Mesothelial cell of epicardium (in vitro differentiated cells): ENCODE data around the gene PISD. TPM values are rescaled to one million over a fixed set of nuclear protein-coding genes. Genes with fewer than 3 reads are reported as not detected.

ENCODE experiments used
- DNase-seq, 2 experiments: peaks; one replicate each; pipeline ENCODE4 v3.0.0; 2021; ENCODE audit warnings: low spot score in 2 of 2; ENCODE audit not compliant: unreplicated experiment in 2 of 2
- H3K27ac Mint-ChIP-seq: 2 replicates; pipeline ENCODE4 v1.8.0; 2021; ENCODE audit warnings: mixed read lengths
- H3K27me3 Mint-ChIP-seq: 2 replicates; pipeline ENCODE4 v1.8.0; 2021; ENCODE audit warnings: low read depth, mixed read lengths
- H3K36me3 Mint-ChIP-seq: 2 replicates; pipeline ENCODE4 v1.8.0; 2021; ENCODE audit warnings: mixed read lengths
- H3K4me1 Mint-ChIP-seq: 2 replicates; pipeline ENCODE4 v1.8.0; 2021; ENCODE audit warnings: mixed read lengths
- H3K4me3 Mint-ChIP-seq: 2 replicates; pipeline ENCODE4 v1.8.0; 2021; ENCODE audit warnings: mild to moderate bottlenecking, moderate library complexity, mixed read lengths
- H3K9me3 Mint-ChIP-seq: 2 replicates; pipeline ENCODE4 v1.8.0; 2021; ENCODE audit warnings: mixed read lengths
- total RNA-seq: library from RNA; stranded (reverse); gene quantifications from 3 replicates; pipeline ENCODE4 v1.2.1, GENCODE V29; 2021
- TF ChIP-seq, protein P1 (sequence below): fragments of 200-600 bp; sonication (generic); IDR thresholded peaks from one replicate; pipeline ENCODE4 v1.5.0; 2021; ENCODE audit warnings: antibody characterized with exemption; ENCODE audit not compliant: unreplicated experiment

PISD gene
- total RNA-seq, 1 donor from 2014 or later: 40.4 TPM

DNA sequence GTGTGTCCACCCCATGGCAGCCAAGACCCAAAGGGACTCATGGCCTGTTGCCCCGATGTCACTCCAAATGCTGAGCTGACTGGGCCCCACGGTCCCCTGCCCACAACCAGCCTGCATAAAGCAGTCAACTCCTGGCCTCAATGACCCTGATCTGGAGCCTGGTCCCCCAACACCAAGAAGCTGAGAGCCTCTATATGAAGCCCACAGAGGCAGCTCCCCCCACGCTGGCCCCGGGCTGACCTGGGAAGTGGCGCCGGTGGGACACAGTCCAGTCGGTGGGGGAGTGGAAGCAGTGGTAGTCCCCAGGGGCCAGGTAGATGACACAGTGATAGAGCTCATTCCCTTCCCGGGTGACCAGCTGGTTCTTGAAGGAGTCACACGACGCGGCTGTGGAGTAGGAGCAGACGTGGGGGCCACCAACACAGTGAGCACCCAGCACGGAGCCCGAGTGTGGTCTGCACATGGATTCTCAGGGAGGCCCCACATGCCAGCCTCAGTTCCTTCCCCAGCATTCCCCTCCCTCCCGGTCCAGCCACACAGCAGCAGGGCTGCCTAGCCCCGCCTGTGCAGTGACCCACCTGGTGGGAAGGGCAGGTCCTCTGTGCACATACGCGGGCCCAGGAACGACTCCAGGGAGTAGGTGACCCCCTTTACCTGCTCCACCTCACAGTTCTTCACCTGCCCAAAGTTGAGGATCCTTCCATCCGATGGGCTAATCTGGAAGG, 41.1 kb downstream of the PISD start:
- peaks cover 3% of the 10 kb centered on the region for H3K36me3 Mint-ChIP-seq
- no peaks in the 10 kb centered on the region for H3K9me3 Mint-ChIP-seq
- TF ChIP-seq, protein P1, sequence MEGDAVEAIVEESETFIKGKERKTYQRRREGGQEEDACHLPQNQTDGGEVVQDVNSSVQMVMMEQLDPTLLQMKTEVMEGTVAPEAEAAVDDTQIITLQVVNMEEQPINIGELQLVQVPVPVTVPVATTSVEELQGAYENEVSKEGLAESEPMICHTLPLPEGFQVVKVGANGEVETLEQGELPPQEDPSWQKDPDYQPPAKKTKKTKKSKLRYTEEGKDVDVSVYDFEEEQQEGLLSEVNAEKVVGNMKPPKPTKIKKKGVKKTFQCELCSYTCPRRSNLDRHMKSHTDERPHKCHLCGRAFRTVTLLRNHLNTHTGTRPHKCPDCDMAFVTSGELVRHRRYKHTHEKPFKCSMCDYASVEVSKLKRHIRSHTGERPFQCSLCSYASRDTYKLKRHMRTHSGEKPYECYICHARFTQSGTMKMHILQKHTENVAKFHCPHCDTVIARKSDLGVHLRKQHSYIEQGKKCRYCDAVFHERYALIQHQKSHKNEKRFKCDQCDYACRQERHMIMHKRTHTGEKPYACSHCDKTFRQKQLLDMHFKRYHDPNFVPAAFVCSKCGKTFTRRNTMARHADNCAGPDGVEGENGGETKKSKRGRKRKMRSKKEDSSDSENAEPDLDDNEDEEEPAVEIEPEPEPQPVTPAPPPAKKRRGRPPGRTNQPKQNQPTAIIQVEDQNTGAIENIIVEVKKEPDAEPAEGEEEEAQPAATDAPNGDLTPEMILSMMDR: no peak
- peaks cover 6% of the 10 kb centered on the region for H3K4me1 Mint-ChIP-seq
- DNase-seq: no peak
- no peaks in the 10 kb centered on the region for H3K27me3 Mint-ChIP-seq
- no peak overlapping the region for H3K27ac Mint-ChIP-seq
- no peak overlapping the region for H3K4me3 Mint-ChIP-seq

DNA sequence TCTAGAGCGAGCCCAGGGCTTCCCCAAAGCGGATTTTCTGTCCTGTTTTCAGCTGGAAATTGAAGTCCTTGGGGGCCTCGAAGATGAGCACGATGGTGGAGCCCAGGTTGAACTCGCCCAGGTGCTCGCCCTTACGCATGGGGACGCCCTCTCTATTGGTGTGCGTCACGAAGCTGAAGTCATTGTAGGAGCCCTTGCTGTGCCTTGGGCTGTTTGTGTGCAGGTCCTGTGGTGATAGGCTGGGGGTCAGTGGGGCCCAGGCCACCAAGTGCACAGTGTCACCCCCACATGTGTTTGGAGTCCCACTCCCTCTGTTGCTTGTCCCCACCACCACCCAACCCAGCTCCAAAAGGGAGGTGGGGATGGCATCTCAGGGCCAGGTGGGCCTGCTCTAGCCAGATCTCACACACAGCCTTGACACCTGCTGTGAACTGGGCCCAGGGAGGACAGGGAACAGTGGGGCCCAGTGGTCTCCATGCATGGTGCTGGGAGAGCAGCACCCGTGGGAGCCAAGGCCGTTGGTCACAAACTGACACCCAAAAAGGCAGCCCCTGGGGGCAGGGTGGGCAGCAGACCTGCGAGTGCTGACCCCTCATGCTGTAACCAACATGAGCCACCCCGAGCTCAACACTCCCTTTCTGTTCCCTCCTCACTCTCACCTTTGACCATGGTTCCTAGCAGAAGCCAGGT, 42.3 kb downstream of the PISD start:
- no peak for DNase-seq
- no peak overlapping the region for H3K27ac Mint-ChIP-seq

DNA sequence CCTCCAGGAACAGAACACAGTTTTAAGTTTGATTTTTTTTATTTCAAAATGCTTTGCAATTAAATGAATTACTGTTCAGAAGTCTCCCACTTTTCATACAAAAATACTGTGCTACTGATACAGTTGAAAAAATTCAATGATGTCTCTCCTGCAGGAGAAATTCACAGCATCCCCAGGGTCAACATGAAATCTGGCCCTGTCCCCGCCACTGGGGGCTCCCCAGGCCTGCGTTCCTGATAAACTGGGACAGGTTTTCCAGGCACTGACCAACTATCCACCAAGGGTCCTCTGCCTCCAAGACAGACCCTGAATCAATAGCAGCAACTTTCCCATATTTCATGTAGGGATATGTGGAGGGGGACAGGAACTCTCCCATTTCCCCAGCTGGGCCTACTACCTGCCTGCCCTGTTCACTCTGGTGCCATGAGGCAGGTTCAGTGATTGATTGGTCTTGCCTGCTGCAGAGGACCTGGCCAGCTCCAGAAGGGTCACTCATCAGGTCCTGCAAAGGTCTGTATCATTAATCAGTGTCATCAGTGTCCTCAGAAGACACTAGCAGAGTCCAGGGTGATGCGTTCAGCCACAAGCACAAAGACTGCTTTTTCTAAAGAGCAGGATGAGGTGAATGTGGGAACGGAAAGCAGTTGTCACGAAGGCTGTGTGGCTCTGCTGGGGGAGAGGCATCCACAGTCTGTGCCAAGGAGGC, 43.4 kb downstream of the PISD start:
- H3K4me3 Mint-ChIP-seq: no peak overlapping the region
- H3K27ac Mint-ChIP-seq: no peak overlapping the region
- DNase-seq: no peak
- no peaks in the 10 kb centered on the region for H3K9me3 Mint-ChIP-seq
- no peaks in the 10 kb centered on the region for H3K27me3 Mint-ChIP-seq
- peaks cover 3% of the 10 kb centered on the region for H3K36me3 Mint-ChIP-seq
- no peaks in the 10 kb centered on the region for H3K4me1 Mint-ChIP-seq
- TF ChIP-seq, protein P1: no peak

More for the DNA sequence above, 42.3 kb downstream of the PISD start:
- Mint-ChIP-seq H3K4me3 (no peak overlapping the region), H3K27me3 (no peaks in the 10 kb centered on the region), H3K4me1 (peaks cover 2% of the 10 kb centered on the region), H3K9me3 (no peaks in the 10 kb centered on the region), H3K36me3 (peaks cover 3% of the 10 kb centered on the region)
- TF ChIP-seq, protein P1: no peak

DNA sequence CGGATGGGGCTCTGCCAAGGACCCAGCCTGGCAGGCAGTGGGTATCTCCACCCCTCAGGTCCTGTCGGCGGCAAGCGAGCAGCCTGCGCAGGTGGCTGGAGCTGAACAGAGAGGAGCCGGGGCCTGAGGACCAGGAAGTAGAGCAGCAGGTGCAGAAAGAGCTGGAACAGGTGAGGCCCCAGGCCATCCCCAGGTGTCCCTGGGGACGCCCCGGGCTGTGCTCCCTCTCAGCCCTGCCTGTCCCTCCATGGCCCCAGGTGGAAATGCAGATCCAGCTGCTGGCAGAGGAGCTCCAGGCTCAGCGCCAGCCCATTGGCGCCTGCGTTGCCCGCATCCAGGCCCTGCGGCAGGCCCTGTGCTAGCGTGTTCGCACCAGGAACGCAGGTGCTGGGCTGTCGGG, 44.0 kb downstream of the PISD start:
- H3K27ac Mint-ChIP-seq: no peak overlapping the region
- H3K4me1 Mint-ChIP-seq: no peaks in the 10 kb centered on the region
- H3K36me3 Mint-ChIP-seq: peaks cover 3% of the 10 kb centered on the region
- no peaks in the 10 kb centered on the region for H3K27me3 Mint-ChIP-seq
- H3K9me3 Mint-ChIP-seq: no peaks in the 10 kb centered on the region
- H3K4me3 Mint-ChIP-seq: no peak overlapping the region
- DNase-seq: no peak
- TF ChIP-seq, protein P1: no peak

DNA sequence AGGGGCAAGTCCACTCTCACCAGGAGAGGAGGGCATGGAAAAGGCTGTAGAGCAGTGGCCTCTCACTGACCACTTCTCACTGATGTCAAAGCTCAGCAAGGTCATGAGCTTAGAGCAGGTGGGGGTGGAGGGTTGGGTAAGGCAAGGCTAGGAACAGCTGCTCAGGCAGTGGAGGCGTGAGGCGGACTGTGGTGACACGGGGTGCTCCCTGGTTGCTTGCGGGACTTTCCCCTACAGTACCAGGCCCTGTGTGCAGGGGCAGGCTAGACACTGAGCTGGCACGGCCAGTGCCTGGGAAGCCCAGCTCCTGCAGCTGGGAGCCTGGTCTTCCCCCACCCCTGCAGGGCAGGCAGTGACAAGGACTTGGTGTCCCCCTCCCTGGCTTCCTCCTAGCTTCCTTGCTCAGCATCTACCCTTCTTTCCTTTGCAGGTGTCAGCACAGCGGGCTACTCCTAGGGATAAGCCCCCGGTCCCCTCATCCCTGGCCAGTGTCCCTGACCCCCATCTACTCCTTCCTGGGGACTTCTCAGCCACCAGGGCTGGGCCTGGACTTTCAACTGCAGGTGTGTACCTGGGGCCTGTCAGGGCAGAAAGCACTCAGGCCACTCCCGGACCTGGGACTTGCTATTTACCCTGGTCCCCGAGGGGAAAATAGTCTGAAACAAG, 45.6 kb downstream of the PISD start:
- no peak overlapping the region for H3K27ac Mint-ChIP-seq
- DNase-seq: no peak
- no peaks in the 10 kb centered on the region for H3K27me3 Mint-ChIP-seq
- TF ChIP-seq, protein P1: no peak
- H3K4me3 Mint-ChIP-seq: no peak overlapping the region
- H3K36me3 Mint-ChIP-seq: peaks cover 5% of the 10 kb centered on the region
- no peaks in the 10 kb centered on the region for H3K4me1 Mint-ChIP-seq
- no peaks in the 10 kb centered on the region for H3K9me3 Mint-ChIP-seq
